HG03571 (cell line): ENCODE data around the gene CPD.
"Not testable (repeated sequence)": the region's sequence is repeated elsewhere in the genome, so short reads cannot be mapped to it uniquely, and the experiment has no call there.

Experiments used
- ATAC-seq: cut with Tn5 transposase; IDR thresholded peaks from one replicate; pipeline ENCODE4 v1.9.1; 2021; ENCODE audit not compliant: unreplicated experiment

CPD gene

GRCh38 chr17:30378825-30379302 is at the start of gene CPD:
CPD (plus strand) TSS chr17:30378927; CDS start chr17:30378981, 54 bp downstream.
- ATAC-seq = peak; percentile 78

- ATAC-seq = peak; percentile 40
Observed at GRCh38 chr17:30332057-30332542, 46.6 kb upstream of the CPD start.

GRCh38 chr17:30333503-30334360 is 45.0 kb upstream of the CPD start, which contains the start of gene TMIGD1:
TMIGD1 (minus strand) TSS chr17:30334057; CDS start chr17:30332133, 1,924 bp downstream.
- no peak for ATAC-seq

- ATAC-seq = no peak
Observed at GRCh38 chr17:30334421-30334820, 44.3 kb upstream of the CPD start.

GRCh38 chr17:30336369-30337171 is 42.2 kb upstream of the CPD start:
- ATAC-seq = no peak

GRCh38 chr17:30337393-30337999 is 41.2 kb upstream of the CPD start:
- ATAC-seq = no peak

- no peak for ATAC-seq
Observed at GRCh38 chr17:30339086-30339485, 39.6 kb upstream of the CPD start.

- ATAC-seq = no peak
Observed at GRCh38 chr17:30340801-30341356, 37.8 kb upstream of the CPD start.

GRCh38 chr17:30341703-30342249 is 37.0 kb upstream of the CPD start:
- no peak for ATAC-seq

GRCh38 chr17:30343244-30343643 is 35.5 kb upstream of the CPD start:
- not testable (repeated sequence) for ATAC-seq

- ATAC-seq = no peak
Observed at GRCh38 chr17:30343796-30344195, 34.9 kb upstream of the CPD start.

- ATAC-seq = no peak
Observed at GRCh38 chr17:30344283-30345088, 34.2 kb upstream of the CPD start.

GRCh38 chr17:30345089-30345433 is 33.7 kb upstream of the CPD start:
- no peak for ATAC-seq

GRCh38 chr17:30345527-30346075 is 33.1 kb upstream of the CPD start:
- ATAC-seq = no peak

GRCh38 chr17:30346221-30346795 is 32.4 kb upstream of the CPD start:
- no peak for ATAC-seq

GRCh38 chr17:30347488-30347887 is 31.2 kb upstream of the CPD start:
- ATAC-seq = no peak

- ATAC-seq = no peak
Observed at GRCh38 chr17:30349252-30349651, 29.5 kb upstream of the CPD start.

- ATAC-seq = not testable (repeated sequence)
Observed at GRCh38 chr17:30351263-30351662, 27.5 kb upstream of the CPD start.

GRCh38 chr17:30351735-30352134 is 27.0 kb upstream of the CPD start:
- no peak for ATAC-seq
